HCT116 (cell line): Measurements from ENCODE around the gene ZNF423. TPM values are rescaled to one million over a fixed set of nuclear protein-coding genes. Genes with fewer than 3 reads are reported as not detected.

ENCODE experiments used
- ATAC-seq: fragments of 200-7000 bp; cut with Tn5 transposase; 2 replicates; pipeline ENCODE4 v1.9.1; 2020; ENCODE audit warnings: mild to moderate bottlenecking, moderate library complexity
- BruUV-seq: library from RNA; stranded (reverse); fragments of 400-500 nt; replicated peaks from 2 replicates; lab custom pipeline; 2021; lab: Mats Ljungman, UMichigan
- CTCF ChIA-PET: fragments of 300-600 bp; sonication (Branson Sonifier 250); formaldehyde crosslinking; loops from one replicate; lab custom pipeline; 2021; ENCODE audit warnings: antibody characterized with exemption; lab: Charles Lee
- POLR2A ChIA-PET: fragments of 300-600, 350-600 bp; sonication (Branson Sonifier 250); formaldehyde crosslinking; loops from one replicate; lab custom pipeline; 2021; ENCODE audit warnings: antibody characterized with exemption; lab: Charles Lee
- RAD21 ChIA-PET, 2 experiments: fragments of 300-600 bp; sonication (Branson Sonifier 250); formaldehyde crosslinking; loops; one replicate each; lab custom pipeline; 2023; ENCODE audit warnings: low total read pairs in 2 of 2; ENCODE audit not compliant: uncharacterized antibody in 2 of 2, unreplicated experiment in 2 of 2, low non-redundant PET in 1 of 2; lab: Charles Lee
- DNase-seq: peaks from one replicate; pipeline ENCODE4 v3.0.0-alpha.2; 2010; ENCODE audit warnings: low read depth, low spot score
- H2AFZ ChIP-seq: fragments of 200-600 bp; shearing (Covaris generic), sonication (generic); 2 replicates; pipeline ENCODE4 v1.6.1; 2017; ENCODE audit warnings: low read depth, mixed run types, mixed read lengths, antibody characterized with exemption, low read length; ENCODE audit not compliant: poor library complexity, severe bottlenecking
- H3K27ac ChIP-seq: 2 replicates; pipeline ENCODE4 v1.5.1; 2012; ENCODE audit warnings: low read depth, low read length
- H3K27me3 ChIP-seq: fragments of 200-600 bp; sonication (generic); 2 replicates; pipeline ENCODE4 v1.6.1; 2016; ENCODE audit warnings: mixed run types, low read length, mixed read lengths; ENCODE audit not compliant: insufficient read depth
- H3K36me3 ChIP-seq, 2 experiments: fragments of 200-500 bp in 1 of 2; fragments of 200-600 bp in 1 of 2; sonication (Bioruptor generic) in 1 of 2; sonication (generic) in 1 of 2; 2 replicates each; pipeline versions ENCODE4 v1.5.1 to v1.6.1; 2014 to 2016; ENCODE audit warnings: low read length in 2 of 2, inconsistent platforms in 1 of 2, mixed read lengths in 1 of 2, mixed run types in 1 of 2; ENCODE audit not compliant: insufficient read depth in 2 of 2, control insufficient read depth in 1 of 2
- H3K4me1 ChIP-seq, 2 experiments: fragments of 200-600 bp in 1 of 2; sonication (generic) in 1 of 2; 2 replicates each; pipeline versions ENCODE4 v1.5.1 to v1.6.1; 2012 to 2017; ENCODE audit warnings: low read length in 2 of 2, inconsistent platforms in 1 of 2, mild to moderate bottlenecking in 1 of 2, mixed read lengths in 1 of 2, mixed run types in 1 of 2, moderate library complexity in 1 of 2; ENCODE audit not compliant: insufficient read depth in 2 of 2, control insufficient read depth in 1 of 2
- H3K4me2 ChIP-seq: fragments of 200-600 bp; sonication (generic); 2 replicates; pipeline ENCODE4 v1.6.1; 2017; ENCODE audit warnings: mixed run types, low read length, mixed read lengths
- H3K4me3 ChIP-seq, 2 experiments: fragments of 200-600 bp in 1 of 2; sonication (generic) in 1 of 2; replicated peaks in 1 of 2; 2 replicates each; pipeline ENCODE4 v1.5.1; 2011 to 2016; ENCODE audit warnings: low read length in 2 of 2, control low read depth in 1 of 2, low read depth in 1 of 2, mild to moderate bottlenecking in 1 of 2, mixed read lengths in 1 of 2, mixed run types in 1 of 2
- H3K79me2 ChIP-seq: fragments of 200-600 bp; sonication (generic); 2 replicates; pipeline ENCODE4 v1.6.1; 2017; ENCODE audit warnings: mild to moderate bottlenecking, mixed run types, low read length, moderate library complexity, mixed read lengths; ENCODE audit not compliant: insufficient read depth
- H3K9ac ChIP-seq: fragments of 200-600 bp; sonication (generic); 2 replicates; pipeline ENCODE4 v1.6.1; 2016; ENCODE audit warnings: low read length, mixed read lengths
- H3K9me2 ChIP-seq: fragments of 200-600 bp; sonication (generic), shearing (Covaris generic); 2 replicates; pipeline ENCODE4 v1.6.1; 2017; ENCODE audit warnings: mixed run types, mild to moderate bottlenecking, moderate library complexity; ENCODE audit not compliant: insufficient read depth
- H3K9me3 ChIP-seq, 2 experiments: fragments of 200-500 bp in 1 of 2; fragments of 200-600 bp in 1 of 2; sonication (Bioruptor generic) in 1 of 2; sonication (generic) in 1 of 2; 2 replicates each; pipeline ENCODE4 v1.6.1; 2014 to 2017; ENCODE audit warnings: low read length in 2 of 2, mixed read lengths in 2 of 2, inconsistent platforms in 1 of 2, low read depth in 1 of 2, mild to moderate bottlenecking in 1 of 2, mixed run types in 1 of 2, moderate library complexity in 1 of 2; ENCODE audit not compliant: control insufficient read depth in 1 of 2, insufficient read depth in 1 of 2
- H4K20me1 ChIP-seq: fragments of 200-600 bp; sonication (generic), shearing (Covaris generic); 2 replicates; pipeline ENCODE4 v1.6.1; 2017; ENCODE audit warnings: mixed run types, mild to moderate bottlenecking, moderate library complexity; ENCODE audit not compliant: insufficient read depth
- CBX3 ChIP-seq: IDR thresholded peaks from 2 replicates; pipeline ENCODE4 v1.6.1; 2012; ENCODE audit warnings: low read depth
- CEBPB ChIP-seq: IDR thresholded peaks from 2 replicates; pipeline ENCODE4 v1.6.1; 2012; ENCODE audit warnings: low read depth
- EZH2 ChIP-seq: fragments of 200-600 bp; sonication (generic); IDR thresholded peaks from 2 replicates; pipeline ENCODE4 v1.6.1; 2017; ENCODE audit warnings: antibody characterized with exemption, mixed run types
- EZH2phosphoT487 ChIP-seq: fragments of 200-600 bp; IDR thresholded peaks from 2 replicates; pipeline ENCODE4 v1.6.1; 2018; ENCODE audit warnings: antibody characterized with exemption, borderline replicate concordance
- FOSL1 ChIP-seq: IDR thresholded peaks from 2 replicates; pipeline ENCODE4 v1.6.1; 2012; ENCODE audit warnings: low read depth
- JUND ChIP-seq: IDR thresholded peaks from 2 replicates; pipeline ENCODE4 v1.6.1; 2012
- MAX ChIP-seq: IDR thresholded peaks from 2 replicates; pipeline ENCODE4 v1.6.1; 2012
- POLR2A ChIP-seq: IDR thresholded peaks from 2 replicates; pipeline ENCODE4 v1.7.0; 2011; ENCODE audit warnings: borderline replicate concordance; ENCODE audit not compliant: insufficient read depth, insufficient read length; ENCODE audit errors: extremely low read depth
- POLR2AphosphoS5 ChIP-seq: IDR thresholded peaks from 2 replicates; pipeline ENCODE4 v1.6.1; 2011; ENCODE audit warnings: mild to moderate bottlenecking, low read depth, low read length, moderate library complexity
- RAD21 ChIP-seq: IDR thresholded peaks from 2 replicates; pipeline ENCODE4 v1.6.1; 2012; ENCODE audit warnings: low read depth, mild to moderate bottlenecking
- REST ChIP-seq: IDR thresholded peaks from 2 replicates; pipeline ENCODE4 v1.6.1; 2012; ENCODE audit warnings: low read depth
- SIN3A ChIP-seq: IDR thresholded peaks from 2 replicates; pipeline ENCODE4 v1.6.1; 2012; ENCODE audit warnings: low read depth
- SP1 ChIP-seq: IDR thresholded peaks from 2 replicates; pipeline ENCODE4 v1.6.1; 2012; ENCODE audit warnings: low read depth
- SRF ChIP-seq: IDR thresholded peaks from 2 replicates; pipeline ENCODE4 v1.6.1; 2012; ENCODE audit warnings: low read depth
- YY1 ChIP-seq: IDR thresholded peaks from 2 replicates; pipeline ENCODE4 v1.6.1; 2011; ENCODE audit warnings: low read length, low read depth, moderate library complexity, mild to moderate bottlenecking; ENCODE audit not compliant: insufficient replicate concordance; ENCODE audit errors: extremely low read depth
- ZBTB33 ChIP-seq: IDR thresholded peaks from 2 replicates; pipeline ENCODE4 v1.6.1; 2011; ENCODE audit warnings: mild to moderate bottlenecking, low read length, moderate library complexity; ENCODE audit not compliant: insufficient replicate concordance; ENCODE audit errors: extremely low read depth
- ZFX ChIP-seq: fragments of 450-650 bp; IDR thresholded peaks from 2 replicates; pipeline ENCODE4 v1.6.1; 2017
- ZNF274 ChIP-seq: fragments of 200-500 bp; sonication (Bioruptor generic); IDR thresholded peaks from 2 replicates; pipeline ENCODE4 v1.6.1; 2014; ENCODE audit warnings: mild to moderate bottlenecking, low read depth, low read length, inconsistent platforms
- intact Hi-C: fragments of 100-400 bp; cut with micrococcal nuclease; formaldehyde crosslinking; loops from 2 replicates; pipeline ENCODE4 v1.10.0; 2022
- total RNA-seq: library from RNA; stranded (reverse); gene quantifications from one replicate; pipeline ENCODE4 v1.2.1, GENCODE V29; 2021; ENCODE audit not compliant: unreplicated experiment

The ZNF423 gene
- total RNA-seq, 1 experiment from 2014 or later = 0.22 TPM

GRCh38 chr16:49647673-49648072 is 208.2 kb downstream of the ZNF423 start:
- Histone ChIP-seq H3K79me2 (no peaks in the 10 kb centered on the region), H4K20me1 (no peaks in the 10 kb centered on the region), H3K9me3 (peaks cover 10 to 16% of the 10 kb centered on the region in 2 experiments; a peak in 2 of 4 replicates), H3K4me3 (no peak overlapping the region), H3K27me3 (no peaks in the 10 kb centered on the region), H2AFZ (no peak overlapping the region), H3K36me3 (no peaks in the 10 kb centered on the region), H3K9me2 (no peaks in the 10 kb centered on the region), H3K4me2 (no peak overlapping the region), H3K9ac (no peak overlapping the region), H3K27ac (no peak overlapping the region), H3K4me1 (peaks cover 0 to 12% of the 10 kb centered on the region in 2 experiments; a peak in 2 of 4 replicates)
- BruUV-seq = no TSS peak
- no peak for ATAC-seq
- intact Hi-C loops = no loop called here
- ChIA-PET POLR2A (no interaction called here), CTCF (no interaction called here), RAD21 (no interaction called here)
- TF ChIP-seq SIN3A = no peak
- TF ChIP-seq JUND = no peak
- TF ChIP-seq REST = no peak
- 0 out of 2 replicates have a peak, but pooled peaks have one; percentile 27 for TF ChIP-seq CBX3
- TF ChIP-seq ZFX = no peak
- DNase-seq = no peak

- no peaks in the 10 kb centered on the region for H4K20me1 ChIP-seq
- intact Hi-C loops = no loop called here
- POLR2A ChIA-PET = no interaction called here
- H3K4me1 ChIP-seq = peaks cover 0 to 12% of the 10 kb centered on the region in 2 experiments; a peak in 2 of 4 replicates
- H3K9me2 ChIP-seq = no peaks in the 10 kb centered on the region
- CTCF ChIA-PET = no interaction called here
- H3K79me2 ChIP-seq = no peaks in the 10 kb centered on the region
- no peaks in the 10 kb centered on the region for H3K36me3 ChIP-seq
- H3K9me3 ChIP-seq = peaks cover 10 to 16% of the 10 kb centered on the region in 2 experiments; a peak in 2 of 4 replicates
- BruUV-seq = no TSS peak
- no peaks in the 10 kb centered on the region for H3K27me3 ChIP-seq
- no peak overlapping the region for H2AFZ ChIP-seq
- RAD21 ChIA-PET = no interaction called here
- H3K27ac ChIP-seq = no peak overlapping the region
- H3K4me3 ChIP-seq = no peak overlapping the region
- no peak for ATAC-seq
- no peak overlapping the region for H3K4me2 ChIP-seq
- H3K9ac ChIP-seq = no peak overlapping the region
- no peak for DNase-seq
- TF ChIP-seq ZNF274 (no peak), ZBTB33 (no peak), CEBPB (no peak), ZFX (no peak), FOSL1 (no peak), POLR2A (no peak), EZH2phosphoT487 (no peak), MAX (no peak), JUND (no peak), SRF (no peak), SP1 (no peak), YY1 (no peak), EZH2 (no peak), RAD21 (no peak), POLR2AphosphoS5 (no peak)
Measured at GRCh38 chr16:49645263-49645662, 210.6 kb downstream of the ZNF423 start.
